ELR (cell line): ENCODE data around the gene GNG13.
A peak's percentile ranks its signal among the peaks of the same experiment; 100 is the strongest.

Source experiments
- DNase-seq: peaks from one replicate; pipeline ENCODE4 v3.0.0-alpha.2; 2015; ENCODE audit warnings: low read depth

Gene GNG13

DNA sequence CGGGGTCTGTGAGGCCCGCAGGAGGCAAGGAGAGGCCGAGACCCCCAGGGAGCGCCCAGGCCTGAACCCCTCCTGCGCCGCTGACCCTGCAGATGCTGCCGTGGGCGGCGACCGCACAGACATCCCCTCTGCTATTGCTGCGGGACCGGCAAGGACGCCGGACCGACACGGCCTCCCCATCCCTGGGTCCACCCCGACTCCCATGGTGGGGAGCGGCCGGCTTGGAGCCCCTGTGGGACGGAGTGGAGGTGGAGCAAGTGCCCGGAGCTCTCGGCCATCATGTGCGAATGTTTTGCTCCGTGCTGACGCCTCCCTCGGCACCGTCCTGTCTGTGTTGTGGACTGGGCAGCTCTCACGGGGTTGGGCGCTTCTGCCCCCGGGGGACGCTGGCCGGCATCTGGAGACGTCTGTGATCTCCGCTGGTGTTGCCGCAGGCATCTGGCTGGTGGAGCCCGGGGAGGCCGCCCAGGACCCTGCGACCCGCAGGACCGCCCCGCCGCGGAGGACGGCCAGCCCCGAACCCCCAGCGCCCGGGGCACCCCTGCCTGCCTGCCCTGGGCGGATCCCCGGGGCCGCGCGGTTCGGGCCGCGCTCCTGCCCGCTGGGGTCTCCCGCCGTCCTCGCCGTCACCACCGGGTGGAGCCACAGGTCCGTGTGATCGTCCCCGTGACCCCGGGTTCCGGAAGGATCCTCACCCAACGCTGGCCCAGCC is 12.8 kb upstream of the GNG13 start:
- DNase-seq: peak; percentile 49

DNA sequence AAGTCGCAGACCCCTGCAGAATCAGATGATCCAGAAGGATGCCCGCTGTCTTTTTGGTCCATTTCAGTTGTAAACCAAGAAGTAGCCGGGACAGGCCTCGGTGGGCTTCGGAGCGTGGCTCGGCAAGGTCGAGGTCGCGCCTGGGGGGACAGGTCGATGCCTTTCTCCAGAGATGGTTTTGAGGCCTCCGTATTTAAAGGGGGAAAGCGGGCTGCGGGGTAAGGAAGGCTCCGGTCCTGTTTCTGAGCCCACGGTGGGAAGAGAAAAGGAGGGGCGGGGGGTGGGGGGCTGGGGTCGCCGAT is 7.5 kb upstream of the GNG13 start:
- no peak for DNase-seq

DNA sequence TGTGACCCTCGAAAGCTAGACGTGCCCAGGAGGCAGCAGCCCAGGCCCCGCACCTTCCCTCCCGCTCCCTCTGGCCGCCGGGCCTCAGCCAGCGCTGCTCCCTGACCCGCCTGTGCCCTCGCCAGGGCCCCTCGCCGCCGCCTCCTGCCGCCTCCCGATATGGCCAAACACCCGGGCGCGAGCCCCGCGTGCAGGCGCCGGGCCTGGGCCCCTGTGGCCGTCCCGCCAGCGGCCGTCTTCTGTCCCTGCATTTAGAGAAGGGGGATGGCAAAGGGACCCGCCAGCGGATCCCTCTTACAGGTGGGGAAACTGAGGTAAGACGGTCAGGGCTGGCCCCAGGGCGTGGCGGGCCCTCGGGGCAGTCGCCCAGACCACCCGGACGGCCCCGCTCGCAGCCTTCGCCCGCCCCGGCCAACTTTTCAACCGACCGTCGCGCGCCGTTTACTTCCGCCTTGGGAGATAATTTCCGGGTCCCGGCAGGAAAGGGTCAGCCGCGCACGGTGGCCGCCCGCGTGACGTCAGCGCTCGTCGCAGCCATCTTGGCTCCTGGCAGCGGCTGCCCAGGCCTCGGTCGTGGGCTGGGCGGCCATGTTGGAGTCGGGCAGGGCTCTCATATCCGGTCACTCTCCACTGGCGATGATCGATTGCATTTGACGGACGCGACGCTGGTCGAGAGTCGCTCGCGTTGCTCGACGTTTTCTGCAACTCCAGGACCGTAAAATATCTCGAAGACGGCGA is 7.0 kb upstream of the GNG13 start:
- peak; percentile 93 for DNase-seq

DNA sequence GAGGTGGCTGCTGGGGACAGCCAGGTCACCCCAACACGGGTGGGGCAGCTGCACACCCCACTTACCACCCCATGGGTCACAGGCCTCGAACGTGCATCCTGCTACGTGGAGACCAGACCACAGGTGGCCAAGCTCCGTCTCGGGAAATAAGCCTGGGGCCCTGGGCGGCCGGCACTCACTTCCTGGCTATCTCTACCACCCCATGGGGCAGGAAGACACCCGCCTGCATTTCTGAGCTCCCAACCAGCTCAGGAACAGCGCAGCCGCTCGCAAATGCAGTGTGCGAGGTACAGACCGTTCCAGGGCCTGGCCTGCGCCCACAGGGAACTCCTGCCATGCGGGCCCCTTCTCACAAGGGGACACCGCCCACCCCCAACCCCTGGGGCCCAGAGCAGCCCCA is 4.9 kb upstream of the GNG13 start:
- DNase-seq: no peak

DNA sequence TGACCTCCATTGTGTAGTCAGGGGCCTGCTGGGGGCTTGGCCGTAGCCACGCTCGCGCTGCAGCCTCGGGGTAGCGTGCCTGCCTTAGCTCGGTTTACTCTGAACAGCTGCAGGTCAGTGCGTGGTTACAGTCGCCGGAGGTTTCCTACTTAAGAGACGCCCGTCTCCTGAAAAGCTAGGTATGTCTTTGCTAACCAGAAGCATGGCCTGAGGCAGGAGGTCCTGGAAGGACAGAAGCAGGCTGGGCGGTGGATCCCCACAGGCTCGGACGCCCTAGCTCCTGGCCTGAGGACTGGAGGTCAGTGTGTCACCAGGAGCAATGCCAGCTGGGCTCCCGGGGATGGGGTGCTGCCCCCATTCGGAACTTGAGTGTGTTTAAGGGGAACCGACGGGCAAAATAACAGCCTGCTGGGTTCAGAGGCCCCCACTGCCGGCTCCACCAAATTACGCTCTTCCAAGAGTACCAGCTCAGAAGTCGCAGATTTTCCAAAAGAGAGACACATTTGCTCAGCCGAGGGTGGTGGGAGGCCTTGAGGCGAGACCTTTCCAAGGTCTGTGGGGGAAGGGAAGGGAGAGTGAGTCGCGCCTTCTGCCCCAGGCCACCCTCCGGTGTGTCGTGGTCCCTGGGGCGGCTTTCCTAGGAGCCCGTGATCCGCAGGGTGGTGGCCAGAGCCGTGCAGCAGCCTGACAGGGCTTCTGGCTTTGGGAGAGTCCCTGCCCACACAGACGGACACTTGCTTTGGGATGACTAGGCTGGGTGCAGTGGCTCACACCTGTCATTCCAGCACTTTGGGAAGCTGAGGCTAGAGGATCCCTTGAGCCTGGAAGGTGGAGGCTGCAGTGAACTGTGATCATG is 3.9 kb upstream of the GNG13 start:
- no peak for DNase-seq

DNA sequence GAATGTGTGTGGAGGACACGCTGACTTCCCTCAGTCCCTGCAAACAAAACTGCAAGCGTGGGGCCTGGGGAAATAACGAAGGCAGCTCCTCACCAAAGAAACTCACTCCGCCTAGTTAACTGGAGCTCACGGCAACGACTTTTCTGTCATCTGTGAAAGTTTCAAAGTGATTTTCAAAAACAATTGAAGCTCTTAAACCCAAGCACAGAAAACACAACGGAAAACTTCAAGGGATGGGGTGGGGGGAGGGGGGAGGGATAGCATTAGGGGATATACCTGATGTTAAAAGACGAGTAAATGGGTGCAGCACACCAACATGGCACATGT is 3.2 kb upstream of the GNG13 start:
- DNase-seq: no peak

DNA sequence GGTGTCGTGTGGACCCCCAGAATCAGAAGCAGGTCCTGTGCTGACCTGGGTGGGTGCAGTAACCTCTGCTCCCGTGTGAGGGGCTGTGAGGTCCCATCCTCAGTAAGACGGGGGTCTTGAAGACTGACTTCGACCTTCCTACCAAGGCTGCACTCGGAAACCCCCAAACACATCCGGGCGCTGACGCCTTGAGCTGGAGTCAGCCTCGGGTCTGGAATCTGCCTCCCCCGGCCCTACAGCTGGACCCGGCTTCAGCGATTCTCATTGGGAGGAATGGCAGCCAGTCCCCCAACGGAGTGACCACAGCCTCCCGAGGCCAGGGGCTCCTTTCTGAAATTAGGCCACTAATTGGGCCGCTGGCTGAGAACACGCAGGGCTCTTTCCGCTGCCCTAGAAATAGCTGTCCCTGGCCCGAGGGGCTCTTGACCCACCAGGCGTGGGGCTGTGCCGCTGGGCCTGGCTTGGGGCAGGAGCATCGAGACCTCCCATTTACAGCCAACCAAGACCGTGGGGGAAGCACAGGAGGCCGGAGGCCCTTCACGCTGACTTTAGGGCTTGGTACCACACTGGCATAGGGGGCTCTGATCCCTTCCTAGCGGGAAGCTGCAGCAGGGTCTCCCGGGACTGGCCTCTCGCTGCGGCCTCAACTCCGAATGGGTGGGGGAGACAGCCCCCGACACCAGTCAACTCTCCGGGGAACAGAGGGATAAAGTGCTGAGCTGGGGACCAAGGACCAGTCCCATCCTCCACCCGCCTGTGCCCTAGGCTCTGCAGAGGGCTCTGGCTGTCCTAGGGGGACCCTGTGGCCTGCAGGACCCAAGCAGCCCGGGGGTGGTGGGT is 2.6 kb upstream of the GNG13 start:
- no peak for DNase-seq

DNA sequence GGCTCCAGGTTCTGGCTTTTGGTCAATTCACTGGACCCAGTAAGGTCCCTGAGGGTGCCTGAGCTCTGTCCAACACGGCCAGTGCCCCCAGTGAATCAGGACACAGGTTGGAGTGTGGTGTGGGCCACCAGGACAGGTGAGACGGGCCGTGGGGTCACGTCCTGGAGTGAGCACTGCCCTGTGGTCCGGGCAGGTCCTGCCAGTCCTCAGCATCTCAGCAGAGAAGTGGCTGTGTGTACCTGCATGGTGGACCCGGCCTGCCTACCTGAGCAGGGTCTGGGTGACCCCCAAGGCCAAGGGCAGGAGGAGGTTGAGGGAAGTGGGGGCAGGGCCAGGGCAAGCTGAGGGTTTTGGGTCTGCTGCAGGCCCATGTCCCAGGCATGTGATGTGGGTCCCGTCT is 1.9 kb upstream of the GNG13 start:
- no peak for DNase-seq

DNA sequence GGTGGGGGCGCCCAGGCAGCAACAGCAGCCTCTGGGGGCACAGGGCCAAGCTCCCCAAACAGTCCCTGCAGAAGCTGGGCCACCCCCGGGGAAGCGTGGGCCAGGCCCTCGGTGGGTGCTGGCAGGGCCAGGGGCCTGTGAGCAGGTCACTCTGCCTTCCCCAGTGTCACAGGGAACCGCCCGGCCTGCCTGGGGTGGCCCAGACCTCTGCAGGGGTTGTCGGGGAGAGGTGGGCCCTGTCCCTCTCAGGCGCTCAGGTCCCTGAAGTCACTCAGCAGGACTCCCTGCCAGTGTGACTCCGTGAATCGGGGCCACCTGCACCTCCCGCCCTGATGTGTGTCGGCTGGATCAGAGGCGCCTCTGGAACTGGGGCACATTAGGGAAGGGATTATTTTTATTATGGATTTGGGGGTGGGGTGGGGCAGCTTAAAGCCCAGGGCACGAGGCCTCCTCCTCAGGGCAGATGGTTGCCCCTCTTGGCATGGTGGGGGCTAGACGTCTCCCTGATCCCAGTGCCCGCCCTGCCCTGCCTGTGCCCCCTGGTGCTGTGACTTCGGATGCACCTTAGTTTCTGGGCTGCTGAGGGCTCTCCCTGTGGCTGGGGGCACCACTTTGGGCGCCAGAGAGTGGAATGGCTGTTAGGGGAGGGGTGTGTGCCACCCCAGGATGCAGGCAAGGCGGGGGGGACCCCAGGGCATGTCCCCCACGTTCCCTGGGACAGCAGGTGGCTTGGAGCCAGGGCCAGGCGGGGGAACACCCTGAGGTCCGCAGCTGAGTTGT is 1.2 kb upstream of the GNG13 start:
- no peak for DNase-seq

DNA sequence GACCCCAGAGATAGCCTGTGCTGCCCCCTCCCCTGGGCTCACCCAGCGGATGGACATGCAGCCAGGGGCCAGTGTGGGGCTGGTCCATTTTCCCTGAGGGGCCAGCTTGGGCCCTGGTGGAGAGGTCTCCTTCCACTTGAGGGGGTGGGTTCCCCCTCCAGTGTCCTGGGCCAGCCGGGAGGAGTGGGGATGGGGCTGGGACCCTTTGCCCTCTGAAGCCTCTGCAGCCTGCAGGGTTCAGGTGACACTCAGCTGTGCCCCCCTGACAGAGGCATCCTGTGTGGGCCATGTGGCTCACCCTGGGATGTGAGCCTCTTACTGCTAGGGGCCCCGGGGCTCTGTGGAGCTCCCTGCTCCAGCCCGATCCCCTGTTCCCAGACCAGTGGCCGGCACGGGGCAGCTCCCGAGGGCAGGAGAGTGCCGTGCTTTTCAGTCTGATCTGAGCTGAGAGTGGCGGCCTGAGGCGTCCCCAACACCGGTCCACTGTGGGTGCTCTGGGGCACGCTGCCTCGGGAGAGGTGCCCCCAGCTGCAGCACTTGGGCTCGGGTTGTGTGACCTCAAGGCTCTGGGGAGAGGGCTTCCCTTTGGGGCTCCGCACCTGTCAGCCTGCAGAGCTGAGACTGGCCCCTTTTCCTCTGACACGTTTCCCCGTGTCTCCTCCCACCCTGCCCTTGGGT is 439 bp upstream of the GNG13 start:
- peak; percentile 31 for DNase-seq

DNA sequence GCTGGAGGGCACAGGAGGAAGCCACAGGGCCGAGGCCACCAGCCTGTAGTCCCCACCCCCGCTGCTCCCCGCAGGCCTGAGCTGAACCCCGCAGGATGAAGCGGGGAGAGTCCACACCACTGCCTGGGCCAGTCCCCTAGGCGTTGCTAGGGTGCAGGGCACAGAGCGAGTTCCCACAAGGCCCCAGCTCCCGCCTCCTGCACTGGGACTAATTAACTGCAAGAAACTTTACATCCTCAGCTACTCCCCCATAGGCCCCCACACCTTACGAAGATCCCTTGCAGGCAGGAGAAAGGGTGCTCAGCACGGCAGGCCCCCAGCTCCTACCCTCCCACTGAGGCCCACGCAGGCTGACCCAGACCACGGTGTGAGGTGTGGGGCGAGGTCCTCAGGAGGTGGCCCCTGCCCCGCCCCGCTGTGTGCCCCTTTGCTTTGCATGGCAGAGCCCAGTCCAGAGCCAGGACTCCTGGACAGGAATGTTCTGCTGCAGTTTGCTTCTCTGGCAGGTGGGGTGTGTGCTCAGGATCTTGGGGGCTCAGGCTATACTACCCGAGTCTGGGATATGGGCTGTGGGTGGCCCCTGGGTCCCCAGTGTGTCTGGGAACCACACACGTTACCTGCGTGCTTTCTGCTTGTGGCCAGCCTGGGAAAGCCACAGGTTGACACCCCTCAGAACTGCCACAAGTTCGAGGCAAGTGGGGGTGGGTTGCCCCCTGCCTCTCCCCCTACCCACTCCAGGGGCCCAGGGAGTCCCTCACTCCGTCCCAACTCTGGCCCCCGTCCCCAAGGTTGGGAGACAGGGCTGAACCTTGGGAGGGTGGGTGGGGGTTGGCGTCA is 1.2 kb downstream of the GNG13 start:
- DNase-seq: no peak

DNA sequence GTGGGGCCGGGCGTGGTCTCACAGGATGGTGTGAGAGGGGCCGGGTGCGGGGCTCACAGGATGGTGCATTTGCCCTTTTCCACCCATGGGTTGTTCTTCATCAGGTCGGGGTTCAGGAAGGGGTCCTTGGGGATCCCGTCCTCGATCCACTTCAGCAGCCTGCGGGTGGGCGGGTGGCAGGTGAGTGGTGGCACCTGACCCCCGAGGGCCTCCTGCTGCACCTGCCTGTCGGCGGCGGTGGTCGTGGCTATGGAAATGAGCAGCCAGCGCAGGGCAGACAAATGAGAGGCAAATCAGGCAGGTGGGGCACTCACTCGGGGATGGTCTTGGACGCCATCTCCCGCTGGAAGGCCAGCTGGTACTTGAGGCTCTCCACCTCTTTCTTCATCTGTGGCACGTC is 1.9 kb downstream of the GNG13 start:
- no peak for DNase-seq

DNA sequence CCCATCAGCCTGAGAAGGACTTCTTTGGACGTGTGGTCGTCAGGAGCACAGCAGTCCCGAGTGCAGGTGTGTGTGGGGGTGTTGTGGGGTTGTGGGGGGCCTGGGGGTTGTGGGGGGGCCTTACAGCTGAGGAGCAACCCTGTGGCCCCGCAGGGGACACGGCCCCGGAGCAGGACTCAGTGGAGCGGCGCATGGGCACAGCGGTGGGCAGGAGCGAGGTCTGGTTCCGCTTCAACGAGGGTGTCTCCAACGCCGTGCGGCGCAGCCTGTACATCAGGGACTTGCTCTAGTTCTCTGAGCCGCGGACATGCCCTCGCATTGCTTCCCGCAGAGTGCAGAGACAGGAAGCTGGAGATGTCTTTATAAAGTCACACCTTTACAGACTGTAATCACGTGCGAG is 2.8 kb downstream of the GNG13 start:
- no peak for DNase-seq

DNA sequence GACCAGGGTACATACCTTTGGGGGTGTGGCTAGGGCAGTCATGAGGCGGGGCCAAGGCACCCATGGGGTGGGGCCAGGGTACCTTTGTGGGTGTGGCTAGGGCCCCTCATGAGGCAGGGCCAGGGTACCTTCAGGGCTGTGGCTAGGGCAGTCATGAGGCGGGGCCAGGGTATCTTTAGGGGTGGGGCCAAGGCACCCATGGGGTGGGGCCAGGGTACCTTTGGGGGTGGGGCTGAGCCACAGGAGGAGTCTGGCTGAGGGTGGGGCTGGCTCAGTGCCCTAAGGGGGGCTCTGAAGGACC is 3.5 kb downstream of the GNG13 start:
- DNase-seq: no peak

DNA sequence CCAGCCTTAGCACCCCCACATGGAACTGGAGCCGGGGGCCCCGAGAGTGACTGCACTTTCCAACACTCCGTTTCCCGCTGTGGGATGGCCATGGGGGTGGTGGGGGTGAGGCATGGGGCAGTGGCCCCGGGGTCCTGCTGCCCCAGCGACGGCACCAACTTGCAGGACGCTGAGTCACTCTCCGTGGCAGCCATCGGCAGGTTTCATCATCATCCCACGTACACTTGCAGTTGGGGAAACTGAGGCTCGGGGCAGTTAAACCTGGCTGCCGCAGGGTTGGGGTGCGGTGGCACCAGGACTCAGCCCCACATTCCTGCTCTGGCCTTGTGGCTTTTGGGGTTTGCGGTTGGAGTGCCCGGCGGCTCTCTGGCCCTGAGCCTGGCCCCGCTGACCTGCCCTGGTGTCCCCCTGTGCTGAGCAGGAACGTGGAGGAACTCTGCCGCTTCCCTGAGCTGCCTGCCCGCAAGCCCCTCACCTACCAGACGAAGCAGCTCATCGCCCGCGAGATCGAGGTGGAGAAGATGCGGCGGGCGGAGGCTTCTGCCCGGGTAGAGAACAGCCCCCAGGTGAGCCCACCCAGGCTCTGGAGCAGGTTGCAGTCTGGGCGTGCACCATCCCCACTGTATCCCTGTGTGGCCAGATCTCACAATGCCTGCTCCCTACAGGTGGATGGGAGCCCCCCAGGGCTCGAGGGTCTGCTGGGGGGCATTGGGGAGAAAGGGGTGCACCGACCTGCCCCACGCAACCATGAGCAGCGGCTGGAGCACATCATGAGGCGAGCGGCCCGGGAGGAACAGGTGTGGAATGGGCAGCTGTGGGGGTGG is 4.0 kb downstream of the GNG13 start:
- DNase-seq: no peak

DNA sequence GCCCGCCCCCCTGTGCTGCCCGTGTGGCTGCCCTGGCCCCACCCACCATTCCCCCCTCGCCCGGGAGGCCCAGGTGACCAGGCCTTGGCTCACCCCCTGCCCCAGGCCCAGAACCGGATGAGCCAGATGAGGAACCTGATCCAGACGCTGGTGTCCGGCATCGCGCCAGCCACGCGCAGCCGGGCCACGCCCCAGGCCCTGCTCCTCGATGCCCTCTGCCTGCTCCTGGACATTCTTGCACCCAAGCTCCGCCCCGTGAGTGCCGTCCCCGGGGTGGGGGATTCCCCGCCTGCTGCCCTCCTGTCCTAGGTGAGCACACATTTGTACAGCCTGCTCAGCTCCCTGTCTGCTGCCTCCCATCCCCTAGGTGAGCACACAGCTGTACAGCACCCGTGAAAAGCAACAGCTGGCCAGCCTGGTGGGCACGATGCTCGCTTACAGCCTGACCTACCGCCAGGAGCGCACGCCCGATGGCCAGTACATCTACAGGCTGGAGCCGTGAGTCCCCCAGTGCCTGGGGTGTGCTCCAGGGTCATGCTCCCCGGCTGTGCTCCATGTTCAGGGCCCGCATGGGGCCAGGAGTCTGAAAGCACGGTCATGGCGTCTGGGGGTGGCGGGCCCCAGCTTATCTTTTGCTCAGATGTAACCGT is 4.8 kb downstream of the GNG13 start:
- no peak for DNase-seq

DNA sequence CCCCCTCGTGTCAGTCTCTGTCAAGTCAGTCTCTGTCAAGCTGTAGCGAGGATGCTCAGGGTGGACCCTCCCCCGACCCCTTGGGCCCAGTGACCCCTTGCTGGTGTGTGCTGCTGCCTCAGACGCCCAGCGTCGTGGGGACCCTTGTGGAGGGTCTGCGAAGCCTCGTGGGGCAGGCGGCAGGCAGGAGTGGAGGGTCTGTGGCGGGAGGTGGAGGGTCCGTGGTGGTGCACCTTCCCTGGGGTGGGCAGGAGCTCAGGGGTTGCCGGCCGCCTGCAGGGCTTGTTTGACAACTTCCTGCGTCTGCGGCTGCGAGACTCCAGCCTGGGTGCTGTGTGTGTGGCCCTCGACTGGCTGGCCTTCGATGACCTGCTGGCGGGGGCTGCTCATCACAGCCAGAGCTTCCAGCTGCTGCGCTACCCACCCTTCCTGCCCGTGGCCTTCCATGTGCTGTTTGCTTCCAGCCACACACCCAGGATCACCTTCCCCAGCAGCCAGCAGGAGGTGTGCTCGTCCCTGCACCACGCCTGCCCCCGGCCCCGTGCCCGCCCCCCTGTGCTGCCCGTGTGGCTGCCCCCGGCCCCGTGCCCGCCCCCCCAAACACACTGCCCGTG is 5.6 kb downstream of the GNG13 start:
- DNase-seq: no peak

DNA sequence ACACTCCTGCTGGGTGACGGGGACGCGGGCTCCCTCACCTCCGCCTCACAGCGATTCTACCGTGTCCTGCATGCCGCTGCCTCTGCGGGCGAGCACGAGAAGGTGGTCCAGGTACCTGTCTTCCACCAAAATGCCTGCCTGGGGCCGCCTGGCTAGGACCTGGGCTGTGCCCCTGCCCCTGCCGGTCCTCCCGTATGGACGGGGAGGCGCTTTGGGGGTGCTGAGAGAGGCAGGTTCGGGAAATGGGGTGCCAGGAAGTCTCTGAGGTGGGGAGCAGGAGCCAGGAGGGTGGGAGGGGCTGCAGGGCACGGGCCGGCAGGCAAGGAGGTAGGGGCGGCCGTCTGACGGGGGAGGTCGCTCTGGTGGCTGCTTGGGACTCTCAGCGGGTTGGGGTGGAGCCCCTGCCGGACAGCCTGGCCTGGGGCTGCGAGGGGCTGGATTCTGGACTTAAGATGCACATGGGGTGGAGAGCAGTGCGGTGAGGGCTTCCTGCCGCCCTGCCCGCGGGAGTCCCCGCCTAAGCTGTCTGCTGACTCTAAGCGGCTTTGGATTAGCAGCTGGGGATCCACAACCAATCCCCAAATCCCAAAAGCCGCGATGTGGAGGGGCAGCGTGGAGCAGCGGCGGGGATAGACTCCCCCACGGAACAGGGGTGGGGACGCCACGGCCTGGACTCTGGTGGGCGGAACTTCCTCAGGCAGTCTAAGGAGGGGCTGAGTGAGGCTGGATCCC is 6.3 kb downstream of the GNG13 start:
- no peak for DNase-seq
